KMS-11 (cell line): Measurements from ENCODE around the gene TRIM34.
"Not testable (repeated sequence)": the region's sequence is repeated elsewhere in the genome, so short reads cannot be mapped to it uniquely, and the experiment has no call there.

Source experiments
- H2AFZ ChIP-seq: fragments of 200-600 bp; sonication (generic); 2 replicates; pipeline ENCODE4 v1.6.1; 2016; ENCODE audit warnings: antibody characterized with exemption, mixed run types, low read depth
- H3K27ac ChIP-seq: fragments of 200-600 bp; sonication (generic); 2 replicates; pipeline ENCODE4 v1.6.1; 2016; ENCODE audit warnings: mild to moderate bottlenecking, mixed run types
- H3K27me3 ChIP-seq: fragments of 200-600 bp; sonication (generic); 2 replicates; pipeline ENCODE4 v1.6.1; 2017; ENCODE audit warnings: mild to moderate bottlenecking, low read depth, mixed run types, moderate library complexity; ENCODE audit not compliant: insufficient read depth
- H3K36me3 ChIP-seq: fragments of 200-600 bp; sonication (generic); 2 replicates; pipeline ENCODE4 v1.6.1; 2017; ENCODE audit warnings: mild to moderate bottlenecking, mixed run types; ENCODE audit not compliant: insufficient read depth
- H3K4me1 ChIP-seq: fragments of 200-600 bp; sonication (generic); 2 replicates; pipeline ENCODE4 v1.6.1; 2016; ENCODE audit warnings: mild to moderate bottlenecking, low read depth, mixed run types; ENCODE audit not compliant: poor library complexity, severe bottlenecking
- H3K4me2 ChIP-seq: fragments of 200-600 bp; sonication (generic); 2 replicates; pipeline ENCODE4 v1.7.0; 2016; ENCODE audit warnings: mild to moderate bottlenecking, mixed run types
- H3K4me3 ChIP-seq: fragments of 200-600 bp; sonication (generic); IDR thresholded peaks from 2 replicates; pipeline ENCODE4 v1.6.1; 2017; ENCODE audit warnings: low read depth, low read length, mixed read lengths; ENCODE audit not compliant: insufficient read depth
- H3K79me2 ChIP-seq: fragments of 200-600 bp; sonication (generic); 2 replicates; pipeline ENCODE4 v1.6.1; 2016; ENCODE audit warnings: low read depth, mixed run types; ENCODE audit not compliant: insufficient read depth
- H3K9ac ChIP-seq: fragments of 200-600 bp; sonication (generic); 2 replicates; pipeline ENCODE4 v1.6.1; 2016; ENCODE audit warnings: mild to moderate bottlenecking, mixed run types
- H4K20me1 ChIP-seq: fragments of 200-600 bp; sonication (generic); 2 replicates; pipeline ENCODE4 v1.6.1; 2016; ENCODE audit warnings: mild to moderate bottlenecking, mixed run types; ENCODE audit not compliant: insufficient read depth
- CTCF ChIP-seq: fragments of 200-600 bp; sonication (generic); conservative IDR thresholded peaks from 2 replicates; pipeline ENCODE4 v1.6.1; 2017; ENCODE audit warnings: low read depth, mild to moderate bottlenecking, antibody characterized with exemption, low read length, moderate library complexity, mixed read lengths

TRIM34 gene

GRCh38 chr11:5666402-5666793 is 41.6 kb downstream of the TRIM34 start:
- no peaks in the 10 kb centered on the region for H3K27me3 ChIP-seq
- H3K27ac ChIP-seq: no peak overlapping the region
- H3K79me2 ChIP-seq: no peaks in the 10 kb centered on the region
- no peak for TF ChIP-seq CTCF
- H4K20me1 ChIP-seq: no peaks in the 10 kb centered on the region
- H3K9ac ChIP-seq: no peak overlapping the region
- H2AFZ ChIP-seq: no peak overlapping the region
- no peaks in the 10 kb centered on the region for H3K4me1 ChIP-seq
- no peak overlapping the region for H3K4me3 ChIP-seq
- no peaks in the 10 kb centered on the region for H3K36me3 ChIP-seq
- no peak overlapping the region for H3K4me2 ChIP-seq

DNA sequence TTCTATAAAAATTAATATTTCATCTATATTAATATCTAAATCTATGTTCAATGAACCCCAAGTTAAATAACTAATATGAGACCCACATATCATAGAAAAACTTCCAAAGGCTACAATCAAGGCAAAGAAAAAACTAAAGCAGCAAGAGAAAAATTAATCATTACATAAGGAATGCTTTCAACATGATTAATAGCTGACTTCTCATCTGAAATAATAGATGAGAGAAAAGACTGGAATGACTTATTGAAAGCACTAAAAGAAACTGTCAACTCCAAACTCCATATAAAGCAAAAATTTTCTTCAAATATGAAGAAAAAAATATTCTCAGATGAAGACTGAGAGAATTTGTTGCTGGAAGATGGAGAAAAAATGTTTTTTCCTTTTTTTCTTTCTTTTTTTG is 47.0 kb downstream of the TRIM34 start:
- Histone ChIP-seq H3K4me2 (no peak overlapping the region), H3K36me3 (no peaks in the 10 kb centered on the region), H3K9ac (no peak overlapping the region), H2AFZ (no peak overlapping the region), H3K4me1 (no peaks in the 10 kb centered on the region), H3K79me2 (no peaks in the 10 kb centered on the region), H3K27me3 (no peaks in the 10 kb centered on the region), H4K20me1 (no peaks in the 10 kb centered on the region), H3K27ac (no peak overlapping the region), H3K4me3 (no peak overlapping the region)
- TF ChIP-seq CTCF: no peak

DNA sequence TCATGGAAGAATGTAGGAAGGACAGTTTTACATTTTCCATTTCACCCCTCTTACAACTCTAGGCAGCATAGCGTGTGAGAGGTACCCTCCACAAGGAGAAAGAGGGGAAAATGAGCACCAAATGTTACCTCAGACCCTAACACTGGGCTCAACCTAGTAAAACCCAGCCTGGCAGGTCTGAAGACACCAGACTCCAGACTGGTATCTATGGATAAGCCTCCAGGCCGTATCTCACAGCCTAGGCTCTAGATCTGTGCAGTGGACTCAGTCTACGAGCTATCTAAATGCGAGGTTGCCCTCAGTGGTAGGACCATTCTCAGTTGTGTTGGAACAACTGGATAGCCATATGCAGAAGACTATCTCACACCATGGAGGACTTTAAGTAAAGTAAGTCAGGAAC is 49.6 kb downstream of the TRIM34 start:
- TF ChIP-seq CTCF: no peak
- no peaks in the 10 kb centered on the region for H3K36me3 ChIP-seq
- no peak overlapping the region for H3K4me3 ChIP-seq

DNA sequence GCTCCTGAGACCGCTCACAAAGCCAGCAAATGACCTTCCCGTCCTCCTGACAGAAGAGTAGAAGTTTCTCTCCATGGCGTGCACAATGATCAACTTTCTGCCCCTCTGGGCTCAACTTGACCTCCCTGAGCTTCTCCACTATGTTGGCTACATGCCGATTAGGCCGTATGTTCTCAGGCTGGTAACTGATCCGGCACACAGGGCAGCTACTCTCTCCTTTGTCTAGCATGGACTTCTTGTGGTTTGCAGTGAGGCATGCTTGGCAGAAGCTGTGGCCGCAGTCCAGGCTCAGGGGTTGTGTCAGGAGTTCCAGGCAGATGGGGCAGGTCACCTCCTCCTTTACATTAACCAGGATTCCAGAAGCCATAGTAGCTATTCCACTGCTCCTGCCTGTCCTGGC is 55.0 kb downstream of the TRIM34 start:
- TF ChIP-seq CTCF: no peak
- H3K4me3 ChIP-seq: no peak overlapping the region
- H3K79me2 ChIP-seq: no peaks in the 10 kb centered on the region
- no peaks in the 10 kb centered on the region for H3K36me3 ChIP-seq
- no peaks in the 10 kb centered on the region for H3K4me1 ChIP-seq
- H2AFZ ChIP-seq: no peak overlapping the region
- H3K27ac ChIP-seq: no peak overlapping the region
- no peak overlapping the region for H3K9ac ChIP-seq
- no peaks in the 10 kb centered on the region for H3K27me3 ChIP-seq
- H4K20me1 ChIP-seq: no peaks in the 10 kb centered on the region
- H3K4me2 ChIP-seq: no peak overlapping the region

More for the DNA sequence above, 49.6 kb downstream of the TRIM34 start:
- H2AFZ ChIP-seq: no peak overlapping the region
- no peaks in the 10 kb centered on the region for H3K4me1 ChIP-seq
- no peaks in the 10 kb centered on the region for H3K27me3 ChIP-seq
- no peak overlapping the region for H3K9ac ChIP-seq
- H3K79me2 ChIP-seq: no peaks in the 10 kb centered on the region
- no peak overlapping the region for H3K4me2 ChIP-seq
- H3K27ac ChIP-seq: no peak overlapping the region
- H4K20me1 ChIP-seq: no peaks in the 10 kb centered on the region

- not testable (repeated sequence) for H3K4me3 ChIP-seq, H3K27me3 ChIP-seq, H2AFZ ChIP-seq, H4K20me1 ChIP-seq, H3K9ac ChIP-seq, H3K79me2 ChIP-seq, H3K4me2 ChIP-seq, H3K36me3 ChIP-seq, H3K27ac ChIP-seq, H3K4me1 ChIP-seq
These were observed 58.2 kb downstream of the TRIM34 start for GRCh38 chr11:5682890-5683441.

DNA sequence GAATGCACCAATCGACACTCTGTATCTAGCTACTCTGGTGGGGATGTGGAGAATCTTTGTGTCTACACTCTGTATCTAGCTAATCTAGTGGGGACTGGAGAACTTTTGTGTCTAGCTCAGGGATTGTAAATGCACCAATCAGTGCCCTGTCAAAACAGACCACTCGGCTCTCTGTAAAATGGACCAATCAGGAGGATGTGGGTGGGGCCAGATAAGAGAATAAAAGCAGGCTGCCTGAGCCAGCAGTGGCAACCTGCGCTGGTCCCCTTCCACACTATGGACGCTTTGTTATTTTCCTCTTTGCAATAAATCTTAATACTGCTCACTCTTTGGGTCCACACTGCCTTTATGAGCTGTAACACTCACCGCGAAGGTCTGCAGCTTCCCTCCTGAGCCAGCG is 58.8 kb downstream of the TRIM34 start:
- not testable (repeated sequence) for H3K79me2 ChIP-seq, H3K9ac ChIP-seq, H3K27ac ChIP-seq, H3K4me2 ChIP-seq, H3K4me3 ChIP-seq, H4K20me1 ChIP-seq, H3K4me1 ChIP-seq, H3K27me3 ChIP-seq, H3K36me3 ChIP-seq, H2AFZ ChIP-seq
